Fibroblast of mammary gland (primary cell): Measurements from ENCODE around the gene RGS19.

Experiments used
- DNase-seq: peaks from one replicate; pipeline ENCODE4 v3.0.0-alpha.2; 2010; ENCODE audit warnings: low read depth
- H3K4me3 ChIP-seq: 2 replicates; pipeline ENCODE4 v1.5.1; 2011; ENCODE audit warnings: low read depth, mild to moderate bottlenecking, low read length, moderate library complexity; ENCODE audit not compliant: control insufficient read depth
- TF ChIP-seq, protein P1 (sequence below): conservative IDR thresholded peaks from 2 replicates; pipeline ENCODE4 v1.5.1; 2011; ENCODE audit warnings: low read depth, low read length, inconsistent platforms; ENCODE audit not compliant: control insufficient read depth, insufficient read depth

Gene RGS19

DNA sequence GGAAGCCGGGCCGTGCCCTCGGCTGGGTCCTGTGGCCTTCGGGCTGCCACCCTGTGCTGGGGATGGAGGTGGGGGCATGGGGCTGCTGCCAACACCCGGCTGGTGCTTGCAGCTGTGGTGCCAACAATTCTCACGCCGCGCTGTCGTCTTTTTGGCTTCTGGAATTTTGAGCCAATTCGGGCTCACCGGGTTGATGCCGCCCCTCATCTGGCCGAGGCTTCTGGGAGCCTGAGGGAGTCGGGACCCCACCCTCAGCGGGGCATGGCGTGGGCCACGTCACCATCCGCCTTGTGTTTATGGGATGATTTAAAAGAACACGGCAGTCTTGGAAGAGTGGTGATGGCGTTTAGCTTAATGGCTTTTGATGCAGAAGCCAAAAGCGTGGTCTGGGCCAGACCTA is 36.7 kb upstream of the RGS19 start:
- DNase-seq = no peak
- no peak overlapping the region for H3K4me3 ChIP-seq
- TF ChIP-seq, protein P1, sequence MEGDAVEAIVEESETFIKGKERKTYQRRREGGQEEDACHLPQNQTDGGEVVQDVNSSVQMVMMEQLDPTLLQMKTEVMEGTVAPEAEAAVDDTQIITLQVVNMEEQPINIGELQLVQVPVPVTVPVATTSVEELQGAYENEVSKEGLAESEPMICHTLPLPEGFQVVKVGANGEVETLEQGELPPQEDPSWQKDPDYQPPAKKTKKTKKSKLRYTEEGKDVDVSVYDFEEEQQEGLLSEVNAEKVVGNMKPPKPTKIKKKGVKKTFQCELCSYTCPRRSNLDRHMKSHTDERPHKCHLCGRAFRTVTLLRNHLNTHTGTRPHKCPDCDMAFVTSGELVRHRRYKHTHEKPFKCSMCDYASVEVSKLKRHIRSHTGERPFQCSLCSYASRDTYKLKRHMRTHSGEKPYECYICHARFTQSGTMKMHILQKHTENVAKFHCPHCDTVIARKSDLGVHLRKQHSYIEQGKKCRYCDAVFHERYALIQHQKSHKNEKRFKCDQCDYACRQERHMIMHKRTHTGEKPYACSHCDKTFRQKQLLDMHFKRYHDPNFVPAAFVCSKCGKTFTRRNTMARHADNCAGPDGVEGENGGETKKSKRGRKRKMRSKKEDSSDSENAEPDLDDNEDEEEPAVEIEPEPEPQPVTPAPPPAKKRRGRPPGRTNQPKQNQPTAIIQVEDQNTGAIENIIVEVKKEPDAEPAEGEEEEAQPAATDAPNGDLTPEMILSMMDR = no peak

DNA sequence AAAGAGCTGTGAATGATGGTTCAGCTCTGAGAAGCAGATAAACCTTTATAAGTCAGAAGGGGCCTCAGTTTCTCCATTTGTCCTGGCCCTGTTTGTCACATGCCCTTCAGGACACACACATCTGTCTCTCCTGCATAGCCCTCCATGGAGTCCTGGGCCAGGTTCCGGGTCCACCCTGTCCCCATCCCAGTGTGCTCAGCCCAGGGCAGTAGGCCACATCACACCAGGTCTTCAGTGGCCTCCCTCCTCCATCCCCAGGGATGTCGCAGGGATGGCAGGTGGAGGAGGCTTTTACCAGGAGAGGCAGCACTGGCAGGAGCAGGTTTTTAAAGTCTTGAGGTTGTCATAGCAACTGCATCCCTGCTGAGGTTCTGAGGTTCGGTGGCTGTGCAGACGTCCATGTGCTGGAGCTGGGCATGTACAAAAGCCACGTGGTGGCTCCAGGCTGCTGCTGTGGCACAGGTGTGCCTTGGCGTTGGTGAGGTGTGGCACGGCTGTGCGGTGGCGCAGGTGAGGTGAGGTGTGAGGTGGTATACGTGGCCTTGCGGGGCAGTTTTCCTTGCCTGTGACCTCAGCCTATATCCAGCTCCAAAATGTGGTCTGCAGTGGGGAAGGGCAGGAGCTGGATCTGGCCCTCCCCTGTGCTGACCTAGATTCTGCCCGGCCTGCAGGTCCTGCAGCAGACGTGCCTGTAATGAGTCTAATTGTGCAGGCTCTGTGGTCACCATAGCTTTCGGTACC is 36.0 kb upstream of the RGS19 start:
- TF ChIP-seq, protein P1 = no peak
- DNase-seq = no peak
- no peak overlapping the region for H3K4me3 ChIP-seq

DNA sequence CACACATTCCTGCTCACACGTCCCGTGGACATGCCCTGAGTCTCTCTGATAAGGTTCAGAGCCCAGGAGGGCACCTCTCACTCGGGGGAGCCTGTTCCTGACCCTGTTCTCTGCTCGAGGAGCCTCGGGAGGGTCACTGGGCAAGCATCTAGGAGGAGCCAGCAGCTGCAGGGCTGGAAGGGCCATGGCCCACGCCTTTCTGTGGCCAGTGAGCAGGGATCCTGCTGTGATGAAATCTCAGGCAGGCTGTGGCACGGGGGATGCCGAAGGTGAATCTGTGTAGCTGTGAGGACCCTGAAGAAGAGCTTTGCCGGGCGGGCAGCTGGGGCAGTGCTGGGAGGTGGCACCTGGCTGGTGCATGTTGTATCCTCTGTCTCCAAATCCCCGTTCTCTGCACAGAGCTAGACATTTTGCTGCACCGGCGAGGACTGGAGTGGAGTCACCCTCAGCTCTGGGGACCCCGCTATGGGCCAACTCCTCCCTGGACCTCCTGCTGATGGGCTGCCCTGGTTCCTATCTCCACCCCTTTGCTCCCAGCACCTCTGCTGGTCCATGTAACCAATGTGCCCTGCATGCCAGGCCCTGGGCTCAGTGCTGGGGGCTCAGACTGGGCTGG is 35.1 kb upstream of the RGS19 start:
- no peak overlapping the region for H3K4me3 ChIP-seq

DNA sequence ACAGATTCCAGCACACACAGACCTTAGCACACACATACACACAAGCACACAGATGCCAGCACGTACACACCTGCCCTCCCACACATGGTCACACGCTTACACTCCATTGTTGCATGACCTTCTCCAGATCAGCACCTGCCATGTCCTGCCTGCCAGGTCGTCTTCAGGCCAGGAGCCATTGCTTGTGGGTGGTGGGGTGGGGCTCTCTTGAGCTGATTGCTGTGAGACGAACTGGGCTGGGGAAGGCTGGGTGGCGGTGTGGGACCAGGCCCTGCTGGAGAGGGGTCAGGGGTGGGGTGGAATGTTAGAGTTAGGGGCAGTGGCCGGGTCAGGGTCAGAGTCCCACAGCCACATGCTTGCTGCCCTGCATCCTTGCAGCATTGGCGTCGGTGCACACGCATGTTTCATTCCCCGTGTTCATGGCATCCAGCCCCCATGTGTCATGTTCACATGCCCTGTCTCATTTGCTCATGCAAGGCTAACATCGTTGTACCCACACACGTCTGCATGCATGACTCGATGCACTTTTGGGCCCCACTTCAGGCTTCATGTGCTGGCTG is 34.6 kb upstream of the RGS19 start:
- TF ChIP-seq, protein P1 = no peak
- no peak for DNase-seq
- H3K4me3 ChIP-seq = no peak overlapping the region

More for the DNA sequence above, 35.1 kb upstream of the RGS19 start:
- TF ChIP-seq, protein P1 = no peak
- no peak for DNase-seq

DNA sequence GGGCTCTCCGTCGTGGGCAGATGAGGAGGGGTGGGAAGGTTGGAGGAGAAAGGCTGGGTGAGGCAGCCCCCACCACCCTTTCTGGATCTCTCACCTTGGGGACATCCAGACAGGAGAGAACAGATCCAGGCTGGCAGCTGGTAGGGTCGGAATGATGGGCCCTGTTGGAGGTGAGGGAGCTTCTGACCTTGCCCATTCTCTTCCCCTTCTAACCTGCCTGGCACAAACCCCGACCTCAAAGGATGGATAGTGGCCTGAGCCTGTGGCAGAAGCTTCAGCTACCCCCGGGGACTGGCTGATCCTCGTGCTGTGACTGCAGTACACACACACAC is 34.1 kb upstream of the RGS19 start:
- DNase-seq = no peak
- no peak overlapping the region for H3K4me3 ChIP-seq
- TF ChIP-seq, protein P1 = no peak

DNA sequence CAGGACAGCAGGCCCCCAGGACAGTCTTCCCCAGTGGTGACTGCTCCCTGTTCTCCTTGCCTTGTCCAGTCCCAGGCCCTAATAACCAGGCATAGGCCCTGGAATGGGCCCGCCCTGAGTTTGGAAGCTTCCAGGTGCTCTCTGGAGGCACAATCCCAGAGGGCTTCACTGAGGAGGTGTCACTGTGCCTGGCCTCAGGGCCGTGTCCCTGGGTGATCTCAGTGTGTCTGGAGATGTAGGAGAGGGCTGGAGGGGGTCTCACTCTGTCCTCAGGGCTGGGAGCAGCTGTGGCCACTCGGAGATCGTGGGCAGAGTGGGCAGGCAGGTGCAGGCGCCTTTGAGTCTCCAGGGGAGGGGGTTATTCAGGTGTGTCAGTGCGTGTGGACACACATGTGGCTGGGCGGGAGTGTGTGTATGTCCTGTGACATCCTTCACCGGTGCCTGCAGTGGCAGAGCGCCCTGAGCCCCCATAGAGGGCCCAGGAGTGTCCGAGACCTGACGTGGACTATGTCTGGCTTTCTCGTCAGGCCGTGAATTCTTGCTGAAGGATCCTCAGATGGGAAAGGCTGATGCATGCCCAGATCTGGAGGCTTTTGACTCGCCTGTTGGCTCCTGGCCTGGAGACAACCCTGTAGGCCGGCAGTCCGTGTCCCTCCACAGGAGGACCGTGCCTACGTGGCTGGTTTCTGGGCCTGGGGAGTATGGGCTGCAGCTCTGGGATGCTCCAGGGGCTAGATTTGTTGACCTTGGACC is 33.5 kb upstream of the RGS19 start:
- DNase-seq = no peak
- H3K4me3 ChIP-seq = no peak overlapping the region
- TF ChIP-seq, protein P1 = no peak
